DOHH2 (cell line): ENCODE results near the gene GSK3B.

Experiments
- H3F3A ChIP-seq: fragments of 200-600 bp; sonication (generic), shearing (Covaris generic); 2 replicates; pipeline ENCODE4 v1.6.0; 2016; ENCODE audit warnings: antibody characterized with exemption, mild to moderate bottlenecking; ENCODE audit not compliant: control insufficient read depth, insufficient read depth
- H3K27ac ChIP-seq: fragments of 200-600 bp; sonication (generic); 2 replicates; pipeline ENCODE4 v1.5.1; 2014; ENCODE audit warnings: low read depth, mild to moderate bottlenecking, low read length, moderate library complexity
- H3K27me3 ChIP-seq: fragments of 200-600 bp; sonication (generic); 2 replicates; pipeline ENCODE4 v1.6.1; 2014; ENCODE audit warnings: mild to moderate bottlenecking, low read length, mixed read lengths; ENCODE audit not compliant: control insufficient read depth
- H3K36me3 ChIP-seq: fragments of 200-600 bp; sonication (generic); 2 replicates; pipeline ENCODE4 v1.6.1; 2014; ENCODE audit warnings: mild to moderate bottlenecking, low read length, moderate library complexity, mixed read lengths; ENCODE audit not compliant: control insufficient read depth
- H3K4me1 ChIP-seq: fragments of 200-600 bp; sonication (generic); 2 replicates; pipeline ENCODE4 v1.6.1; 2014; ENCODE audit warnings: mild to moderate bottlenecking, low read length, mixed read lengths; ENCODE audit not compliant: control insufficient read depth
- H3K4me2 ChIP-seq: fragments of 200-600 bp; sonication (generic); 2 replicates; pipeline ENCODE4 v1.6.0; 2014; ENCODE audit warnings: mild to moderate bottlenecking, low read length, moderate library complexity
- H3K4me3 ChIP-seq: fragments of 200-600 bp; sonication (generic); 2 replicates; pipeline ENCODE4 v1.5.1; 2014; ENCODE audit warnings: mild to moderate bottlenecking, low read length, mixed read lengths
- H3K79me2 ChIP-seq: fragments of 200-600 bp; sonication (generic); 2 replicates; pipeline ENCODE4 v1.6.1; 2014; ENCODE audit warnings: mild to moderate bottlenecking, low read length, mixed read lengths; ENCODE audit not compliant: control insufficient read depth
- H3K9me2 ChIP-seq: fragments of 200-600 bp; sonication (generic); replicated peaks from 2 replicates; pipeline ENCODE4 v1.6.1; 2014; ENCODE audit warnings: mild to moderate bottlenecking, low read length, mixed read lengths; ENCODE audit not compliant: control insufficient read depth
- H3K9me3 ChIP-seq: fragments of 200-600 bp; sonication (generic); 2 replicates; pipeline ENCODE4 v1.6.1; 2014; ENCODE audit warnings: antibody characterized with exemption, low read length, mixed read lengths; ENCODE audit not compliant: control insufficient read depth, insufficient read depth
- H4K20me1 ChIP-seq: fragments of 200-600 bp; sonication (generic); 2 replicates; pipeline ENCODE4 v1.6.0; 2014; ENCODE audit warnings: low read depth, mild to moderate bottlenecking, antibody characterized with exemption, low read length, moderate library complexity; ENCODE audit not compliant: control insufficient read depth, insufficient read depth
- CTCF ChIP-seq: fragments of 200-600 bp; sonication (generic); IDR thresholded peaks from one replicate; pipeline ENCODE4 v1.5.1; 2014; ENCODE audit warnings: antibody characterized with exemption, mild to moderate bottlenecking, low read depth, low read length; ENCODE audit not compliant: poor library complexity, severe bottlenecking
- EZH2phosphoT487 ChIP-seq: fragments of 200-600 bp; sonication (generic); IDR thresholded peaks from 2 replicates; pipeline ENCODE4 v1.6.1; 2017; ENCODE audit warnings: borderline replicate concordance, mild to moderate bottlenecking, antibody characterized with exemption, low read length, moderate library complexity, mixed read lengths

GSK3B gene

GRCh38 chr3:119964294-119964693 lies 130.0 kb downstream of the GSK3B start:
- no peaks in the 10 kb centered on the region for H3K36me3 ChIP-seq
- no peak overlapping the region for H3K4me3 ChIP-seq
- no peaks in the 10 kb centered on the region for H3K4me1 ChIP-seq
- H3F3A ChIP-seq = no peaks in the 10 kb centered on the region
- no peaks in the 10 kb centered on the region for H3K27me3 ChIP-seq
- peaks cover 3% of the 10 kb centered on the region; the same call in 1 of the 2 replicates for H3K9me3 ChIP-seq
- H4K20me1 ChIP-seq = no peaks in the 10 kb centered on the region
- H3K79me2 ChIP-seq = peaks cover 54% of the 10 kb centered on the region
- no peak overlapping the region for H3K27ac ChIP-seq
- H3K4me2 ChIP-seq = no peak overlapping the region
- TF ChIP-seq CTCF (no peak), EZH2phosphoT487 (no peak)
- H3K9me2 ChIP-seq = no peaks in the 10 kb centered on the region

- Histone ChIP-seq H3K4me2 (no peak overlapping the region), H3F3A (no peaks in the 10 kb centered on the region), H3K9me2 (no peaks in the 10 kb centered on the region), H3K36me3 (no peaks in the 10 kb centered on the region), H3K27me3 (no peaks in the 10 kb centered on the region), H3K4me1 (no peaks in the 10 kb centered on the region), H3K9me3 (no peaks in the 10 kb centered on the region), H3K4me3 (no peak overlapping the region), H3K27ac (no peak overlapping the region), H3K79me2 (peaks cover 19% of the 10 kb centered on the region), H4K20me1 (no peaks in the 10 kb centered on the region)
- TF ChIP-seq CTCF = no peak
- TF ChIP-seq EZH2phosphoT487 = no peak
These were observed 138.3 kb downstream of the GSK3B start for GRCh38 chr3:119955972-119956371.

- no peak overlapping the region for H3K27ac ChIP-seq
- TF ChIP-seq EZH2phosphoT487 = no peak
- TF ChIP-seq CTCF = no peak
- H3K79me2 ChIP-seq = peaks cover 16% of the 10 kb centered on the region
- H3K4me2 ChIP-seq = no peak overlapping the region
- H3K9me3 ChIP-seq = no peaks in the 10 kb centered on the region
- H3K9me2 ChIP-seq = no peaks in the 10 kb centered on the region
- no peak overlapping the region for H3K4me3 ChIP-seq
- no peaks in the 10 kb centered on the region for H3K4me1 ChIP-seq
- no peaks in the 10 kb centered on the region for H4K20me1 ChIP-seq
- H3K36me3 ChIP-seq = no peaks in the 10 kb centered on the region; the same call in 1 of the 2 replicates
- H3F3A ChIP-seq = no peaks in the 10 kb centered on the region
- no peaks in the 10 kb centered on the region for H3K27me3 ChIP-seq
These were observed 143.5 kb downstream of the GSK3B start for GRCh38 chr3:119950666-119951325.
